C4-2B (cell line): Measurements from ENCODE around the gene CCSER1.

Experiments used
- H3K27ac ChIP-seq: fragments of 450-650 bp; 2 replicates; pipeline ENCODE4 v1.5.1; 2017
- ZFX ChIP-seq: fragments of 450-650 bp; IDR thresholded peaks from 2 replicates; pipeline ENCODE4 v1.6.1; 2017
- TF ChIP-seq, protein P1 (sequence below): fragments of 450-650 bp; conservative IDR thresholded peaks from 2 replicates; pipeline ENCODE4 v1.5.1; 2017; ENCODE audit warnings: mild to moderate bottlenecking

Gene CCSER1

DNA sequence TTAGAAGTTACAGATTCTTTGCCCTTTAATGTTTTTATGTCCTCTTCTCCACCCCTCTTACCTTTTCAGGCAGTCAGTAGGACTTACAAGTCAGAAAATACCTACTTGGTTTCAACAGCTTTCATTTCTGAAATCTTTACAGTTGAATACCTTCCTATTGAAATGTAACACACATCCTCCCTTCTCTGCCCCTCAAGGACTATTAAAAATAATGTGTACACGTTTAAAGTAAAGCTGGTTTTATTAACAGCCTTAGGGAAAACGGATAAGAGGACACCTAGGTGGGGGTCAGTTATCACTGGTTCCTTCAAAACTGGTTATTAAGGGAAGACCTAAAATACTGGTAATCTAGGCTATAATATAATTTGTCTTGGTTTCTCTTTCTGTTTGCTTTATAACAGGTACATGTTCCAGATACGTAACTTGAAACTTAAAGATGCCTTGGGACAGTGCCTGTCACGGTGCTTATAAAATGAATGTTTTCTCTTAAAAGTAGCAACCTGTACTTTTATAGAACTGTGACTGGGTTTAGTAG is 1.8 kb downstream of the CCSER1 start:
- TF ChIP-seq, protein P1, sequence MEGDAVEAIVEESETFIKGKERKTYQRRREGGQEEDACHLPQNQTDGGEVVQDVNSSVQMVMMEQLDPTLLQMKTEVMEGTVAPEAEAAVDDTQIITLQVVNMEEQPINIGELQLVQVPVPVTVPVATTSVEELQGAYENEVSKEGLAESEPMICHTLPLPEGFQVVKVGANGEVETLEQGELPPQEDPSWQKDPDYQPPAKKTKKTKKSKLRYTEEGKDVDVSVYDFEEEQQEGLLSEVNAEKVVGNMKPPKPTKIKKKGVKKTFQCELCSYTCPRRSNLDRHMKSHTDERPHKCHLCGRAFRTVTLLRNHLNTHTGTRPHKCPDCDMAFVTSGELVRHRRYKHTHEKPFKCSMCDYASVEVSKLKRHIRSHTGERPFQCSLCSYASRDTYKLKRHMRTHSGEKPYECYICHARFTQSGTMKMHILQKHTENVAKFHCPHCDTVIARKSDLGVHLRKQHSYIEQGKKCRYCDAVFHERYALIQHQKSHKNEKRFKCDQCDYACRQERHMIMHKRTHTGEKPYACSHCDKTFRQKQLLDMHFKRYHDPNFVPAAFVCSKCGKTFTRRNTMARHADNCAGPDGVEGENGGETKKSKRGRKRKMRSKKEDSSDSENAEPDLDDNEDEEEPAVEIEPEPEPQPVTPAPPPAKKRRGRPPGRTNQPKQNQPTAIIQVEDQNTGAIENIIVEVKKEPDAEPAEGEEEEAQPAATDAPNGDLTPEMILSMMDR: no peak
- no peak for TF ChIP-seq ZFX
- no peak overlapping the region for H3K27ac ChIP-seq

DNA sequence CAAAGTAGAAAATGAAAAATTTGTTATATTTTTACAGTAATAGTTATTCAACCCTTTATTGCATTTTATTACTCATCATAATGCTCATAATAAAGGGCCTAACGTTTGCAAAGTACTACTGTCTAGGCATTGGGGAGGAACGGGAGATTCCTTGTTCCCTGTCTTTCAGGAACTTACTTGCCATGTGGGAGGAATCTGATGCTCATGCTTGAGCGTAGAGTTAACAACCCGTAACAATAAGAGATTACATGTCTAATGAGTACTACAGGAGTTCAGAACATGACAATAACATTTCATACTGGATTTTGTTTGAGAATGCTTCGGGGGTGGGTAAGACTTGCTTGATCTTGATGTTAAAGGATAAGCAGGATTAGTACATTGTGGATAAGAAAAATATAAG is 2.9 kb downstream of the CCSER1 start:
- no peak for TF ChIP-seq ZFX
- TF ChIP-seq, protein P1: no peak
- no peak overlapping the region for H3K27ac ChIP-seq

DNA sequence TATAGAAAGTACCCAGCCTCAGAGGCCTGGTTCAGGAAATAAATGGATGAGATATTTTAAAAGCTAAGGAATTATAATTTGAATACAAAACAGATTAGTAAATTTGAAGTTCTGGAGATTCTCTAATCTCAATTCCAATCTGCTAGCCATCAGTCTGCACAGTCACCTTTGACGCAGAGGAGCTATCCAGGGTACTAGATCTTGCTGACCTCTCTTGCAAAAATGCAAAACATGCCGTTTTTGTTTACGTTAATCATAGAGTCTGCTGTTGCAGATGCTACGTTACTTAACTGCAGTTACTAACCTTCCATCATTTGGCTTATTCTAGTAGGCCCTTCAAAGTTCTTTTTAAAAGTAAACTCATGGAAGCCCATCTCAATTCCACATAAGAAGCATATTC is 10.4 kb downstream of the CCSER1 start:
- TF ChIP-seq, protein P1: no peak
- TF ChIP-seq ZFX: no peak
- H3K27ac ChIP-seq: no peak overlapping the region

DNA sequence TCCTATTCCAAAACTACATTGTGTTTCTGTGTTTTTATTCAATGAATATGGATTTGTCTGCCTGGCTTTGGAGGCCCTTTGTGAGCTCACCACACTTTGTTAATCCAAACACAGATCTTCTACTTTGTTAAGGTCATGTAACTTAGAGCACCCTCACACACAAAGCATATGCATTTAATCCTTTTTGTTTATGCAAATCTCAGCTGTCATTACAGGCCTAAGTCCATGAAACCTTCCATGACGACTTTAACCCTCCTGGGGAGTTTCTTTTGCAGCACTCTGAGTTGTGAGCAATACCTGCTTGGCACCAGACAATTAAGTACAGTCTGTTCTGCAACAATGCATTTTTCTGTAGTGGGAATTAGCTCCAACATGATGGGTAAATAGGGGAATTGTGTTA is 14.9 kb downstream of the CCSER1 start:
- no peak overlapping the region for H3K27ac ChIP-seq
- TF ChIP-seq, protein P1: no peak
- no peak for TF ChIP-seq ZFX

- TF ChIP-seq, protein P1: no peak
- TF ChIP-seq ZFX: no peak
These were observed 18.1 kb downstream of the CCSER1 start for GRCh38 chr4:90145319-90145718.

DNA sequence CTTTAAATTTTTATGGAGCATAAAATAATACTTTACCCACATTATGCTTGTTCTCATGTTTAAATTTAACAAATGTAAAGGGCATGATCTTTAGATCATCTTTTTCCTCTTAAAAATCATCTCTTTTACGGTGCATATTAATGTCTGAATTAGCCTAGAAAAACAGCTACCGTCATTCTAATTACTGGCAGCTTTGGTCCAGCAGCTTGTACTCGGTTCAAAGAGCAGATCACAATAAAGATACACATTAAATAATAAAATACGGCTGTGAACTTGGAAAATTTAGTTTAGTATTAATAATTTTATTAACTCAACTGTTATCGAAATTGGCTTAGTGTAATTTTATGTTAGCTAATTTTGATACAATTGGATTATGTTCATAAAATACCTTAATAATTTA is 19.1 kb downstream of the CCSER1 start:
- TF ChIP-seq, protein P1: no peak
- TF ChIP-seq ZFX: no peak
- no peak overlapping the region for H3K27ac ChIP-seq

More at GRCh38 chr4:90145319-90145718, 18.1 kb downstream of the CCSER1 start:
- H3K27ac ChIP-seq: no peak overlapping the region

GRCh38 chr4:90148574-90149148 is 21.5 kb downstream of the CCSER1 start:
- TF ChIP-seq, protein P1: no peak
- no peak for TF ChIP-seq ZFX

More at GRCh38 chr4:90148574-90149148, 21.5 kb downstream of the CCSER1 start:
- H3K27ac ChIP-seq: no peak overlapping the region
